Measurements from ENCODE around the gene RGS7.
"Not testable (repeated sequence)": the region's sequence is repeated elsewhere in the genome, so short reads cannot be mapped to it uniquely, and the experiment has no call there.

Gene RGS7

GRCh38 chr1:241331328-241332036, 25.5 kb downstream of the RGS7 start:
- no peak for DNase-seq

GRCh38 chr1:241330619-241331327, 26.2 kb downstream of the RGS7 start:
- DNase-seq: no peak

GRCh38 chr1:241325456-241325855, 31.5 kb downstream of the RGS7 start:
- no peak for DNase-seq

- DNase-seq: peak; percentile 3
Measured at GRCh38 chr1:241323514-241324195, 33.4 kb downstream of the RGS7 start.

- DNase-seq: no peak
Measured at GRCh38 chr1:241317676-241318075, 39.3 kb downstream of the RGS7 start.

GRCh38 chr1:241316372-241316771, 40.6 kb downstream of the RGS7 start:
- DNase-seq: no peak

- no peak for DNase-seq
Measured at GRCh38 chr1:241311056-241311746, 45.8 kb downstream of the RGS7 start.

- DNase-seq: no peak
Measured at GRCh38 chr1:241310451-241310850, 46.6 kb downstream of the RGS7 start.

- DNase-seq: no peak
Measured at GRCh38 chr1:241309651-241310050, 47.4 kb downstream of the RGS7 start.

- DNase-seq: no peak
Measured at GRCh38 chr1:241308471-241308870, 48.5 kb downstream of the RGS7 start.

GRCh38 chr1:241308011-241308410, 49.0 kb downstream of the RGS7 start:
- no peak for DNase-seq

- DNase-seq: no peak
Measured at GRCh38 chr1:241306125-241306790, 50.7 kb downstream of the RGS7 start.

GRCh38 chr1:241302024-241302423, 55.0 kb downstream of the RGS7 start:
- not testable (repeated sequence) for DNase-seq

GRCh38 chr1:241299347-241299746, 57.7 kb downstream of the RGS7 start:
- no peak for DNase-seq

GRCh38 chr1:241292973-241293372, 64.0 kb downstream of the RGS7 start:
- no peak for DNase-seq

- DNase-seq: not testable (repeated sequence)
Measured at GRCh38 chr1:241291548-241291947, 65.5 kb downstream of the RGS7 start.

GRCh38 chr1:241286486-241286885, 70.5 kb downstream of the RGS7 start:
- DNase-seq: no peak

- DNase-seq: no peak
Measured at GRCh38 chr1:241276391-241276790, 80.6 kb downstream of the RGS7 start.

GRCh38 chr1:241275981-241276380, 81.0 kb downstream of the RGS7 start:
- no peak for DNase-seq

GRCh38 chr1:241275226-241275625, 81.8 kb downstream of the RGS7 start:
- no peak for DNase-seq

GRCh38 chr1:241274693-241275092, 82.3 kb downstream of the RGS7 start:
- no peak for DNase-seq

- DNase-seq: no peak
Measured at GRCh38 chr1:241272828-241273227, 84.2 kb downstream of the RGS7 start.

GRCh38 chr1:241271427-241271826, 85.6 kb downstream of the RGS7 start:
- no peak for DNase-seq
